GM21576 (cell line): ENCODE measurements around the gene LRRFIP1.
A peak's percentile ranks its signal among the peaks of the same experiment; 100 is the strongest.
"Not testable (repeated sequence)": the region's sequence is repeated elsewhere in the genome, so short reads cannot be mapped to it uniquely, and the experiment has no call there.

ENCODE experiments used
- ATAC-seq: cut with Tn5 transposase; IDR thresholded peaks from one replicate; pipeline ENCODE4 v1.9.1; 2021; ENCODE audit warnings: mild to moderate bottlenecking, moderate library complexity; ENCODE audit not compliant: unreplicated experiment

LRRFIP1 gene

GRCh38 chr2:237742614-237743013, 115.2 kb downstream of the LRRFIP1 start:
- ATAC-seq = no peak

GRCh38 chr2:237743024-237743423, 115.6 kb downstream of the LRRFIP1 start:
- ATAC-seq = no peak

GRCh38 chr2:237743561-237744269, 116.3 kb downstream of the LRRFIP1 start:
- no peak for ATAC-seq

DNA sequence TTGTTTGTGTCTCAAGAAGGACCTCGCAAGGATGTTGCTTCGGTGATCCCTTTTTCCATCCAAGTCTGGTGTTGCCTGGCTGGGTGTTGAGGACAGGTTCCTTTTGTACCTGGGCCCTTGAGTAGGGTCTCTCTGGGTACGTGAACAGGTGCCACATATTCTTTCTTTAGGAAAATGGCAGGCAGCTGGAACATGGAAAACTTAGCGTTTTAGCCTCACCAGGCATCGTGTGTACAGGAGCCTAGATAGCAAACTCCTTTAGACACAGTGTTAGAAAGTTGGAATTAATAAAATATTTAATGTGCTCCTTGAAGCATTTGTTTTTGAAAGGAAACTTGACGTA, 116.9 kb downstream of the LRRFIP1 start:
- ATAC-seq = no peak

DNA sequence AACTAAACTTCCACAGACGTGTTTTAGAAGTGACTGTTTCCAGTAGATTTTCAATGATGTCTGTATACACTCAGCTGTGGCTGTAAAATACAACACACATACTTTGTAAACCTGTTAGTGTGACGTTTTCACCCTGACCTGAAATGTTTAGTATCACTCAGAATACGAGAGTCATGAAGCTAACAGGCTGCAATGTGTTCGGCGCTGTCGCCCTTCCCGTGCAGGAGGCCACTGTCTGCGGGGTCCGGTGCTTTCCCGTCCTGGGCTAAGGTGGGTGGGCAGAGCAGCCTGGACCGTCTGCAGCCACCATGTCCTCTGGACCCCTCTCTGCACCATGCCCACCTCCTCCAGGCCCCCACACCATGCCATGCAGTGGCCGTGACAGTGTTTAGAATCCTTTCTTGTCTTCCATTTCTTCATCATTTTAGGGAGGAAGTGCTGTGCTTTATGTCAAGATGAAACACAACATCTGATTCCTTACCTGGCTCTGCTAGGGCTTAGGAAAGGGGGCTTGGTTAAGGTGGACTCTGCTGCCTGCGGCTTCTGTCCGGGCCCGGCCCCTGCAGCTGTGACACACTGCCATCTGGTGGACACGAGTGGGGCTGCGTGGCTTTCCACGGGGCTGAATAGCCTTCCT, 117.3 kb downstream of the LRRFIP1 start:
- peak; percentile 69 for ATAC-seq

DNA sequence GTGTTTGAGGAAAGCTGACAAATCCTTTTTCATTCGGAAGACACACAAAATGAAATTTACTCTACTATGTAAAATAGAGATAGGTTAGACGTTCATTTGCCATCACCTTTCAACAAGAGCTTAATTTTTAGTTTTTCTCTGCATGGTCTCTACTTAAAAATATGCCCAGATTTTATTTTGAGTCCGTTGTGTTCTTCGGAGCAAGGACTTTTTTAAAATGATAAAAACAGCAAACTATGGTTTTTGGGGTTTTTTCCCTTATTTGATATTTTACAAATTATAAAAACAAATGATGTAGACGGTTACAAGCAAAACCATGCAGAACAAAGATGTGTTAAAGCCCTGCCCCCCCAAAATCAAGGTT, 117.8 kb downstream of the LRRFIP1 start:
- ATAC-seq = no peak

- ATAC-seq = no peak
Observed at GRCh38 chr2:237746302-237747080, 119.1 kb downstream of the LRRFIP1 start.

DNA sequence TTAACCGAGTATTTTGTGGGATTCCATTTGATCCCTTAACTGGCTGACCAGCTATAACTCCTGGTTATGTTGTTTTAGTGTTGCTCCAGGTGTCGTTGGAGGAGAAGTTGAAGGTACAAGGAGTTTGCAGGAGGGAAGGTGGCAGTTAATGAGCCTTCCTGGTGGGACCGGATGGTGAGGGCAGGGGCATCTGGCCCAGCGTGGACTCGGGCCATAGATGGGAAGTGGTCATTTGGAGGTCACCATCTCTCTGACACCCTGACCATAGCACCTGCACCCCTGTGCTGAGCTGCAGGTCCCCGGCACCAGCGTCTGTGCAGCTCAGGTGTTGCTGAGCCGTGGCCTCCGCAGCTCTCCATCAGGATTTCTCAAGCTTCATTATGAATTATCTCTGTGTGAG, 119.8 kb downstream of the LRRFIP1 start:
- no peak for ATAC-seq

DNA sequence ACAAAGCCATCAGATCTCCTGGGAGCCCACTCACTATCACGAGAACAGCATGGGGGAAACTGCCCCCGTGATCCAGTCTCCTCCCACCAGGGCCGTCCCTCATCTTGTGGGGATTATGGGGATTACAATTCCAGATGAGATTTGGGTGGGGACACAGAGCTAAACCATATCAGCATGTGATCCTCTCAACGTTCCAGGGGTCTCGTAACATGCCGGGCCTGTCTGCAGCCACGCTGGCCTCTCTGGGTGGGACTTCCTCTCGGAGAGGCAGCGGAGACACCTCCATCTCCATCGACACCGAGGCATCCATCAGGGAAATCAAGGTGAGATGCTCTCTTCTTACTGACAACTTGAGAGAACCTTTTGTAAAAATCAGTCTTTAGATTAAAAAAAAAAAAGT, 121.6 kb downstream of the LRRFIP1 start:
- no peak for ATAC-seq

DNA sequence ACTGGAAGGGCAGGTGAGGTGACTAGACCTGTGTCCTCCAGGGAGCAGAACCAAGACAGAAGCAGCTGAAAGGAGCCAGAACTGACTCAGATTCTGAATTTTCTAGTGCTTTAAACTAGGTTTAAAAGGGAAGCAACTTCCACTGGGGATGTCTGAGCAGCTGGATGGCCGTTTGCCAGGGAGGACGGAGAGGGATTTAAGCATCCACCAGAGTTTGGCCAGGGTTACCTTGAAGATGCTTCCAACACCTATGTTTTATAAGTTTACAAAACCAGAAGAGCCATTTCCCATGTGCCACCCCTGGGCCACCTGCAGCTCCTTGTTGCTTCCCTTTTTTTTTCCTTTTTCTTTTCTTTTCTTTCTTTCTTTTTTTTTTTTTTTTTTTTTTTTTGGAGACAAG, 122.6 kb downstream of the LRRFIP1 start:
- ATAC-seq = no peak

GRCh38 chr2:237750441-237750840, 123.1 kb downstream of the LRRFIP1 start:
- ATAC-seq = not testable (repeated sequence)

DNA sequence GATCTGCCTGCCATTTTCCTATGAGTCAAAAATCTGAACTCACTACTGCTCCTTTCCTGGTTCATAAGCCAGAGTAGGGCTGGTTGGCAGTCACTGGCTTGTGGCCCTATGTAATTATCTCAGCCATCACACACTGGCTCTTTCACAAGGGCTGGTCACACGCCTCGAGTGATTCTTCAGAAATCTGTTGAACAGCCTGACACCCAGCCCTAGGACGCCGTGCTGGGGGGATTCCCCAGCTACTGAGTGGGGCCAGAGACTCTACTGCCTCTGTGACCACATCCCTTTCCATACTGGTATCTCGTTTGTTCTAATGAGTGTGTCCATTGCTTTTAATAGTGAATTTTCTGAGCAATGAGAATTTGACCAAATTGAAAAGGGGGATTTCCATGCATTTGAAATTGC, 125.4 kb downstream of the LRRFIP1 start:
- ATAC-seq = peak; percentile 97

GRCh38 chr2:237754182-237754581, 126.8 kb downstream of the LRRFIP1 start:
- no peak for ATAC-seq

- ATAC-seq = no peak
Observed at GRCh38 chr2:237754626-237755248, 127.3 kb downstream of the LRRFIP1 start.

DNA sequence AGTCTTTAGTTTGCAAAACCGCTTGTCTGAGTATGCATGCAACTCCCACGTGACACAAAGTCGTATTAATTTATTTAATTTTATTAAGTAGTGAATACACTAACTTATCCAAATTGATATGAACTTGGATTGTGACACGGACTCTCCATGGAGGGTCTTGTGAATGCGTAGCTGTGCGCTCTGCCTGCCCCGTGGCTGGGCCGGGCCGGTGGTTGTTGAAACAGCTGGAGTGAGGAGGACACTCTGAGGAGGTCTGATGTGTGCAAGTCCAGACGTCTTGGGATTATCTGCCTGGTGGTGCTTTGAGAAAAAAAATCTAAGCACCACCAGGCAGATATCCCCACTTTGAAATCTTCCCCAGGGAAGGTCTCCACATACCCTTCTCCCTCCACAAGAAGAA, 130.2 kb downstream of the LRRFIP1 start:
- no peak for ATAC-seq

DNA sequence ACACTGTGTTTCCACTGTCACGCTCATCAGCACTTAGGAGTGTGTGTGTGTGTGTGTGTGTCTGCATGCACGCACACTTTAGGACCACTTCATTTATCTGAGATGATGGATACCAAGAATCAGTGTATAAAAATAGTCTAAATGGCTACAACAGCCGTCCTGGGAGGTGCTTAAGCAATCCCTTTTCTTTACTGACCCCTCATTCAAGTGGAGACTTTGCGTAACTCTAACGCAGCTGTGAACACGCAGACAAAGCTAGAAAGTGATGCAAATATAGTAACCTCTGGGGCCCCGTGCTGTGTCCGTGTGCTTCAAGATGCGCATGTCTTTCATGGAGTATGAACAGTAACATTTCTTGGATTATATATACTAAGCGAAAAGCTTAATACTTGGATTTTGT, 130.8 kb downstream of the LRRFIP1 start:
- no peak for ATAC-seq

GRCh38 chr2:237759176-237759575, 131.8 kb downstream of the LRRFIP1 start:
- no peak for ATAC-seq

DNA sequence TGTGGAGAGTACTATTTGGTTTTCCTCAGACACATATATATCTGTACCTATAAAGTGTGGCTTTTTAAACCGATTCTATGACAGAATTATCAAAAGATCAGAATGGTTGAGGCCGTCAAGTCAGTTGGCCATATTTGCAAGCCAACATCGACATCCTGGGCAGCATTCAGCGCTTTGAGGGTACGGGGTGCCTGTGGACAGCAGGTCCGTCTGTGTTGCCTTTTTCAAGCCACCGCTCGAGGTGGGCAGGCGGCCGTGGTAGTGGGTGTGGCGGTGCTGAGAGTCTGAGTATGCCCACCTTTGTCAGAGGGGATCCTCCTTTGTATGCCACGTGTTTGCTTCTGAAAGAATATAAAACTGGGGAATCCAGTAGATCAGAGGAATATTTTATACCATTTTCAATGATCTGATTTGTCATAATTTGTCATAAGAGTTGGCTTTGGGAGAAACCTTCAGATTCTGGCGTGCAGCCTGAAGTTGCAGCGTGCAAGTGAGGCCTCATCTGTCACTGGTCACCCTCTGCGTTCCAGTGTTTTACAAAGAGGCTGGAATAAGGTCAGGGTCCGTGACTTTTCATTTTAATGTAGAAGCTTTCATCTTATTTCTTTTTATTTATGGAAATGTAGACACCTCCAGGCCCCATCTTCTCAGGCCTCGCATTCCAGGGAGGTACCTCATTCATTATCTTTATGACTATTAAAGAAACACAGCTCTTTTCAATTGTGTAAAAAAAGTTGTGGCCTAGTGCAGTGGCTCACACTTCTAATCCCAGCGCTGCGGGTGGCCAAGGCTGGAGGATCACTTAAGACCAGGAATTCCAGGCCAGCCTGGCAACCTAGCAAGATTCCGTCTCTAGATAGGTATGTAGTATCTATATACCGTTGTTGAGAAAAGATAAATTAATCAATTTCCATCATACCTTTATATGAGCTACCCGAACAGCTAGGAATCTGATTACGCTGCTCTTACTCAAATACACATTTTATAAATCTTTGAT, 133.4 kb downstream of the LRRFIP1 start:
- ATAC-seq = no peak

- ATAC-seq = not testable (repeated sequence)
Observed at GRCh38 chr2:237762291-237763182, 135.2 kb downstream of the LRRFIP1 start.
